ENCODE results near the gene NUP214. TPM values are rescaled to one million over a fixed set of nuclear protein-coding genes. Genes with fewer than 3 reads are reported as not detected.

The NUP214 gene
- polyA plus RNA-seq, 1 experiment = 6.3 TPM

- H3K36me3 ChIP-seq (ENCODE audit: control insufficient read depth, insufficient read depth, low read length) = peaks cover 18% of the 10 kb centered on the region
- ChIA-PET CTCF (interaction anchor here (1.1 kb wide), 1 partner anchor 17 kb away, joined by 3 read pairs; no protein-coding TSS in a partner anchor), POLR2A (no interaction called here)
- H3K4me3 ChIP-seq (ENCODE audit: low read depth, low read length) = no peak overlapping the region
- no peaks in the 10 kb centered on the region for H3K27me3 ChIP-seq (ENCODE audit: control insufficient read depth, insufficient read depth, low read length)
- TF ChIP-seq CTCF (IDR thresholded peaks at IDR 0.05; ENCODE audit: insufficient read depth, low read depth, low read length) = no peak
- DNase-seq (ENCODE audit: low read depth) = no peak
Observed at GRCh38 chr9:131194762-131195161, 69.4 kb downstream of the NUP214 start.

GRCh38 chr9:131197160-131197911 lies 72.0 kb downstream of the NUP214 start:
- Histone ChIP-seq H3K36me3 (ENCODE audit: control insufficient read depth, insufficient read depth, low read length) (peaks cover 22% of the 10 kb centered on the region), H3K27me3 (ENCODE audit: control insufficient read depth, insufficient read depth, low read length) (no peaks in the 10 kb centered on the region), H3K4me3 (ENCODE audit: low read depth, low read length) (no peak overlapping the region)
- TF ChIP-seq CTCF (IDR thresholded peaks at IDR 0.05; ENCODE audit: insufficient read depth, low read depth, low read length) = no peak
- DNase-seq (ENCODE audit: low read depth) = no peak
- ChIA-PET POLR2A (no interaction called here), CTCF (interaction anchor here (1.4 to 2.5 kb wide), 4 partner anchors 14 to 139 kb away, joined by 3 to 9 read pairs (median 4); no protein-coding TSS in a partner anchor)

GRCh38 chr9:131198041-131198715 lies 72.8 kb downstream of the NUP214 start:
- no peak for TF ChIP-seq CTCF (IDR thresholded peaks at IDR 0.05; ENCODE audit: insufficient read depth, low read depth, low read length)
- POLR2A ChIA-PET = no interaction called here
- no peaks in the 10 kb centered on the region for H3K27me3 ChIP-seq (ENCODE audit: control insufficient read depth, insufficient read depth, low read length)
- no peak for DNase-seq (ENCODE audit: low read depth)
- no peak overlapping the region for H3K4me3 ChIP-seq (ENCODE audit: low read depth, low read length)
- CTCF ChIA-PET = interaction anchor here (1.4 to 2.5 kb wide), 3 partner anchors 15 to 138 kb away, joined by 3 to 9 read pairs (median 3); no protein-coding TSS in a partner anchor
- peaks cover 22% of the 10 kb centered on the region for H3K36me3 ChIP-seq (ENCODE audit: control insufficient read depth, insufficient read depth, low read length)

GRCh38 chr9:131201856-131202255 lies 76.5 kb downstream of the NUP214 start:
- Histone ChIP-seq H3K36me3 (ENCODE audit: control insufficient read depth, insufficient read depth, low read length) (peaks cover 20% of the 10 kb centered on the region), H3K4me3 (ENCODE audit: low read depth, low read length) (no peak overlapping the region), H3K27me3 (ENCODE audit: control insufficient read depth, insufficient read depth, low read length) (no peaks in the 10 kb centered on the region)
- no peak for DNase-seq (ENCODE audit: low read depth)
- POLR2A ChIA-PET = no interaction called here
- no peak for TF ChIP-seq CTCF (IDR thresholded peaks at IDR 0.05; ENCODE audit: insufficient read depth, low read depth, low read length)
- CTCF ChIA-PET = interaction anchor here (1.4 kb wide), 1 partner anchor 135 kb away, joined by 6 read pairs; no protein-coding TSS in a partner anchor

Data from BJ (cell line).